Progenitor cell of endocrine pancreas (in vitro differentiated cells): ENCODE data around the gene GFM1. TPM values are rescaled to one million over a fixed set of nuclear protein-coding genes. Genes with fewer than 3 reads are reported as not detected.
A peak's percentile ranks its signal among the peaks of the same experiment; 100 is the strongest.

ENCODE experiments used
- DNase-seq: peaks from one replicate; pipeline ENCODE4 v3.0.0; 2021; ENCODE audit warnings: low spot score; ENCODE audit not compliant: unreplicated experiment
- H3K27ac Mint-ChIP-seq: 2 replicates; pipeline ENCODE4 v1.8.0; 2021; ENCODE audit warnings: mild to moderate bottlenecking, moderate library complexity, mixed read lengths
- H3K27me3 Mint-ChIP-seq: 2 replicates; pipeline ENCODE4 v1.8.0; 2021; ENCODE audit warnings: mixed read lengths
- H3K36me3 Mint-ChIP-seq: 2 replicates; pipeline ENCODE4 v1.8.0; 2022; ENCODE audit warnings: mixed read lengths; ENCODE audit not compliant: insufficient read depth
- H3K4me1 Mint-ChIP-seq: 2 replicates; pipeline ENCODE4 v1.8.0; 2021; ENCODE audit warnings: low read depth, mixed read lengths
- H3K4me3 Mint-ChIP-seq: 2 replicates; pipeline ENCODE4 v1.8.0; 2021; ENCODE audit warnings: low read depth, mild to moderate bottlenecking, moderate library complexity, mixed read lengths
- H3K9me3 Mint-ChIP-seq: 2 replicates; pipeline ENCODE4 v1.8.0; 2021; ENCODE audit warnings: low read depth, mixed read lengths
- long read RNA-seq: library from polyadenylated mRNA; unstranded; transcript quantifications from one replicate; pipeline ENCODE4 v2.0.0, GENCODE V29; 2020
- total RNA-seq: library from RNA; stranded (reverse); gene quantifications from 2 replicates; pipeline ENCODE4 v1.2.1, GENCODE V29; 2021
- TF ChIP-seq, protein P1 (sequence below): fragments of 200-600 bp; sonication (generic); IDR thresholded peaks from one replicate; pipeline ENCODE4 v1.5.0; 2021; ENCODE audit warnings: antibody characterized with exemption, mild to moderate bottlenecking; ENCODE audit not compliant: unreplicated experiment

GFM1 gene
- total RNA-seq: 33.2 and 34.4 TPM in 2 replicates
- long read RNA-seq, transcript GFM1-201 (19 exons, 3,453 nt): minor isoform, 5 of 197 reads
- long read RNA-seq, transcript GFM1-210 (18 exons, 3,721 nt): major isoform, 160 of 197 reads
- long read RNA-seq, partial matches to known transcripts: 14 of 197 reads
- long read RNA-seq, other reads (novel, unspliced or antisense): 14 of 197 reads

DNA sequence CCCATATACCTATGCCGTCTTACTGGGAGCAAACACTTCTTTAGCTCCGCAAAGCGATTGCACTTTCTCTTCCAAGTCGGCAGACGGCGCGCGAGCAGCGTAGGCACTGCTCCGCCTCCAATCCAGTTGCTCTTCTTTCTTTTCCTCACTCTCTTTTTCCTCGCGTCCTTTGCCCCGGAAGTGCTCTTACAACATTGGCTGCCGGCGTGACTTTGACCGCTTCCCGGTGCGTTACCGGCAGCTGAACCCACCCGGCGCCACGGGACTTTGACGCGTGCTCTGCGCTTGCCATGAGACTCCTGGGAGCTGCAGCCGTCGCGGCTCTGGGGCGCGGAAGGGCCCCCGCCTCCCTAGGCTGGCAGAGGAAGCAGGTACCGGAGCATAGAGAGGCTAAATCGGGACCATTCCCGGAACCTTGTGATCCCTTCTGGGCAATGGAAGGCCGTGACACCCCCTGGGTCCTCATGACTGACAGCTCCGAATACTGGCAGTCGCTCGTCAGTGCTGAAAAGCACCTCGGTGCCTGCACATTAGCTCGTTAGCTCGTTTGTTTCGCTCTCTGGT, at the start of gene GFM1:
Gene GFM1, plus strand, starts transcription at position 183 of the 564 bp plus-strand sequence. Its CDS starts 108 bp downstream, at position 291.
- Mint-ChIP-seq H3K27me3 (no peaks in the 10 kb centered on the region), H3K4me1 (peaks cover 6% of the 10 kb centered on the region), H3K9me3 (no peaks in the 10 kb centered on the region), H3K27ac (peak within 1 kb of the TSS; percentile 96), H3K36me3 (peaks cover 2% of the 10 kb centered on the region), H3K4me3 (peak within 1 kb of the TSS; percentile 95)
- TF ChIP-seq, protein P1, sequence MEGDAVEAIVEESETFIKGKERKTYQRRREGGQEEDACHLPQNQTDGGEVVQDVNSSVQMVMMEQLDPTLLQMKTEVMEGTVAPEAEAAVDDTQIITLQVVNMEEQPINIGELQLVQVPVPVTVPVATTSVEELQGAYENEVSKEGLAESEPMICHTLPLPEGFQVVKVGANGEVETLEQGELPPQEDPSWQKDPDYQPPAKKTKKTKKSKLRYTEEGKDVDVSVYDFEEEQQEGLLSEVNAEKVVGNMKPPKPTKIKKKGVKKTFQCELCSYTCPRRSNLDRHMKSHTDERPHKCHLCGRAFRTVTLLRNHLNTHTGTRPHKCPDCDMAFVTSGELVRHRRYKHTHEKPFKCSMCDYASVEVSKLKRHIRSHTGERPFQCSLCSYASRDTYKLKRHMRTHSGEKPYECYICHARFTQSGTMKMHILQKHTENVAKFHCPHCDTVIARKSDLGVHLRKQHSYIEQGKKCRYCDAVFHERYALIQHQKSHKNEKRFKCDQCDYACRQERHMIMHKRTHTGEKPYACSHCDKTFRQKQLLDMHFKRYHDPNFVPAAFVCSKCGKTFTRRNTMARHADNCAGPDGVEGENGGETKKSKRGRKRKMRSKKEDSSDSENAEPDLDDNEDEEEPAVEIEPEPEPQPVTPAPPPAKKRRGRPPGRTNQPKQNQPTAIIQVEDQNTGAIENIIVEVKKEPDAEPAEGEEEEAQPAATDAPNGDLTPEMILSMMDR: peak; percentile 84
- DNase-seq: peak; percentile 72

DNA sequence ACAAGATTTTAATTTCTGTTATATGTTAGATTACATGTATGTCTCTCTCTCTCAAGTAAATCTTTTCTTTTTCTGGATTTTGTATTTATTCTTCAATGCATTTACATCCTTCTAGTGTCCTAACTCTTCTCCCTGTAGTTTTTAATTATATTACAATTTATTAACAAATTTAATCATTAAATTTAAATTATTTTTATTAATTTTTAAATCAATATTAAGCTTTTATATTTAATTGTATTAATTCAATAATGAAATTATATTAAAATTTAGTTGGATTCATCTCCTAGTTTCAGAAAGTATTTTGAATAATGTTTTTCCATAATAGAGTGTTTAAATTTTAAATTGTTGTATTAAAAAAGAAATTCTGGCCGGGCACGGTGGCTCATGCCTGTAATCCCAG, 43.5 kb upstream of the GFM1 start:
- H3K4me1 Mint-ChIP-seq: no peaks in the 10 kb centered on the region
- DNase-seq: no peak
- H3K36me3 Mint-ChIP-seq: peaks cover 5% of the 10 kb centered on the region
- H3K27ac Mint-ChIP-seq: no peak overlapping the region
- TF ChIP-seq, protein P1: no peak
- H3K27me3 Mint-ChIP-seq: no peaks in the 10 kb centered on the region
- no peaks in the 10 kb centered on the region for H3K9me3 Mint-ChIP-seq
- no peak overlapping the region for H3K4me3 Mint-ChIP-seq

DNA sequence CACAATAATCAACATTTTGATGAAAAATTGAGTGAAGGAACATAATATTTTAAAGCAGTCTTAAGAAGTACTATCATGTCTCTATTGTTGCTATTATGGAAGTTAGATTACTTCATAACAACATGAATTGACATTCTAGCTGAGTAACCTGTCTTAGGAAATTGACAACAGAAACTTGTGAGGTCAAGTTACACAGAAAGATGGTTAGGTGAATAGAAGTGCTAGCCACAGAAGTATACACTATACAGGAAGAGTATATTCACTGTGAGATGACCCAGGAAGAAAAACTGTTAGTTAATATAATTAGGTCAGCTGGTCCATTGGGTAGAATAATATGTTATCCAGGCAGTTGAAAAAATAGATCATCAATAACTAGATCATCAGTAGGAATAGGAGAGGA, 42.1 kb upstream of the GFM1 start:
- Mint-ChIP-seq H3K4me1 (no peaks in the 10 kb centered on the region), H3K27me3 (no peaks in the 10 kb centered on the region), H3K36me3 (peaks cover 5% of the 10 kb centered on the region)

DNA sequence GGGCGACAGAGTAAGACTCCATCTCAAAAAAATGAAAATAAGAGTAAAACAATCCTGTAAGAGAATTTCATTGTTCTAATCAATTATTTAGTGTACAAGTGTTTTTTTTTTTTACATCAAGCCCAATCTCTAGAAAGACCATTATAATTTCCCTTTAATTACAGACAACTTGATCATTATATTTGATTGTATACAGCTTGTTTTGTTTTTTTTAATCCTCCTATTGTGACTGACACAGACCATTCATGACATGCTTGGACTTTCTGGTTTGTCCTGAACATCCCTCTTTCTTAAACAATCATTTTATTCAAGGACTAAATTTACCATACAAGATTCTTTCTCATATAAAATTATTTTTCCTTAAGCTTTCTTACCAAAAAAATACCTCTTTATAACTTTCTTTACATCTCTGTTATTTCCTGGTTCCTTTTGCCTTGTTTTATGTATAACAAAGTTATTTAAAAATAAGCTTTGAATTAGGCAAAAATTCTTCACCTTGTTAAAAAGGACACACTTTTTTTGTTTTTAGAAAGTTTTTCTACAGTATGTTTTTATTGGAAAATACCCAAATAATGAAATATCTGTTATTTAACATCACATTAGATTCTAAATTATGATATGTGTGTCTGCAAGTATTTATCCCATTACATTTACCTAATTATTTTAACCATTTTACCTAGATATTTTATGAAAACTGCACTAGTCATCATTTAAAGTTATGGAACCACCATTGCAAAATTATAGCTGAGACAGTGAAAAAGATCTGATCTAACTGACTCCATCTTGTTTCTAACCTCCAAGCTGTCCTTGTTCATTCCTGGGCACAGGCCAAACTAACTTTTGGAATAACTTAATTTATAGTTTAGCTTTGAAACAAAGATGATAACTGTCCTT, 26.1 kb upstream of the GFM1 start:
- peaks cover 27% of the 10 kb centered on the region for H3K9me3 Mint-ChIP-seq
- TF ChIP-seq, protein P1: no peak
- H3K27ac Mint-ChIP-seq: no peak overlapping the region
- peaks cover 2% of the 10 kb centered on the region for H3K36me3 Mint-ChIP-seq
- peaks cover 2% of the 10 kb centered on the region for H3K4me1 Mint-ChIP-seq
- no peaks in the 10 kb centered on the region for H3K27me3 Mint-ChIP-seq
- DNase-seq: no peak
- H3K4me3 Mint-ChIP-seq: no peak overlapping the region

More for the DNA sequence above, 42.1 kb upstream of the GFM1 start:
- H3K9me3 Mint-ChIP-seq: no peaks in the 10 kb centered on the region
- H3K4me3 Mint-ChIP-seq: no peak overlapping the region
- no peak overlapping the region for H3K27ac Mint-ChIP-seq
- no peak for DNase-seq
- TF ChIP-seq, protein P1: no peak

DNA sequence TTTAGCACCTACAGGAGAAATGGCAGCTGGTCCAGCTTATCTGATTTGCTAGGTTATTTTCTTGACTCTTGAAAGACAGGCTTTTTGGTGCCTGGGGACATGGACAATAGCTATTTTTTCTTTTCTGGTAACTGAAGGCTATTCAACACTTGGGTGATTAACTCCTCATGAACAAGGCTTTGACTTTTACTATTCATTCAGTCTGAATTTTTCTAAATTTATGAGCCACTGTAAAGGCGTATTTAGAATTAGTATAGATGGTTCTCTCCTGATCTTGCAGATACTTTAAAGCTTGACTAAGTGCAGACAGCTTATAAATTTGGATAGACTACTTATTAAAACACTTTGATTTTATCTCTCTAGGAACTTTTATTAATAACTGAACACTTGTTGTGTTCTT, 18.4 kb upstream of the GFM1 start:
- H3K9me3 Mint-ChIP-seq: peaks cover 9% of the 10 kb centered on the region

More for the DNA sequence above, 18.4 kb upstream of the GFM1 start:
- TF ChIP-seq, protein P1: no peak
- H3K4me3 Mint-ChIP-seq: no peak overlapping the region
- no peak overlapping the region for H3K27ac Mint-ChIP-seq
- H3K27me3 Mint-ChIP-seq: no peaks in the 10 kb centered on the region
- no peak for DNase-seq
- H3K36me3 Mint-ChIP-seq: peaks cover 2% of the 10 kb centered on the region
- H3K4me1 Mint-ChIP-seq: peaks cover 2% of the 10 kb centered on the region
